Keratinocyte (primary cell): Measurements from ENCODE around the gene PTCHD1. TPM values are rescaled to one million over a fixed set of nuclear protein-coding genes. Genes with fewer than 3 reads are reported as not detected.

ENCODE experiments used
- DNase-seq: peaks from one replicate; pipeline ENCODE4 v3.0.0-alpha.2; 2011; ENCODE audit warnings: low read depth, missing footprints, low spot score
- FAIRE-seq: peaks from 2 replicates; lab custom pipeline; 2011; peaks lifted over from hg19 to GRCh38; lab: Jason Lieb, UNC
- H2AFZ ChIP-seq: 2 replicates; pipeline ENCODE4 v1.6.0; 2012; ENCODE audit warnings: low read length, control low read depth, inconsistent platforms; ENCODE audit not compliant: control insufficient read depth
- H3K27ac ChIP-seq: 2 replicates; pipeline ENCODE4 v1.5.1; 2011; ENCODE audit warnings: low read length; ENCODE audit not compliant: control insufficient read depth, insufficient read depth
- H3K27me3 ChIP-seq: 3 replicates; pipeline ENCODE4 v1.6.0; 2011; ENCODE audit warnings: low read length; ENCODE audit not compliant: control insufficient read depth, insufficient read depth; ENCODE audit errors: extremely low read depth
- H3K36me3 ChIP-seq, 2 experiments: 2 replicates in 1 of 2; 3 replicates in 1 of 2; pipeline ENCODE4 v1.5.1; 2011; ENCODE audit warnings: low read length in 2 of 2, mild to moderate bottlenecking in 1 of 2; ENCODE audit not compliant: control insufficient read depth in 2 of 2, insufficient read depth in 2 of 2; ENCODE audit errors: extremely low read depth in 1 of 2
- H3K4me1 ChIP-seq: 3 replicates; pipeline ENCODE4 v1.5.1; 2011; ENCODE audit warnings: low read length; ENCODE audit not compliant: control insufficient read depth, insufficient read depth; ENCODE audit errors: extremely low read depth
- H3K4me2 ChIP-seq: 3 replicates; pipeline ENCODE4 v1.6.0; 2011; ENCODE audit warnings: low read depth, low read length; ENCODE audit not compliant: control insufficient read depth, insufficient read depth; ENCODE audit errors: extremely low read depth
- H3K4me3 ChIP-seq, 3 experiments: fragments of 200-600 bp in 1 of 3; sonication (generic) in 1 of 3; 2 replicates in 2 of 3; 3 replicates in 1 of 3; pipeline ENCODE4 v1.5.1; 2011 to 2016; ENCODE audit warnings: low read length in 3 of 3, mild to moderate bottlenecking in 3 of 3, control low read depth in 2 of 3, inconsistent platforms in 1 of 3, low read depth in 1 of 3, mixed read lengths in 1 of 3, mixed run types in 1 of 3, moderate library complexity in 1 of 3; ENCODE audit not compliant: control insufficient read depth in 2 of 3, insufficient read depth in 2 of 3; ENCODE audit errors: extremely low read depth in 1 of 3
- H3K79me2 ChIP-seq: 2 replicates; pipeline ENCODE4 v1.6.0; 2012; ENCODE audit warnings: low read length; ENCODE audit not compliant: control insufficient read depth, insufficient read depth
- H3K9ac ChIP-seq: 3 replicates; pipeline ENCODE4 v1.6.0; 2011; ENCODE audit warnings: low read length; ENCODE audit not compliant: control insufficient read depth, insufficient read depth; ENCODE audit errors: extremely low read depth
- H3K9me1 ChIP-seq: 3 replicates; pipeline ENCODE4 v1.6.0; 2011; ENCODE audit warnings: low read length; ENCODE audit not compliant: control insufficient read depth, insufficient read depth; ENCODE audit errors: extremely low read depth
- H3K9me3 ChIP-seq: 2 replicates; pipeline ENCODE4 v1.5.1; 2012; ENCODE audit warnings: low read depth, low read length; ENCODE audit not compliant: control insufficient read depth
- H4K20me1 ChIP-seq: 3 replicates; pipeline ENCODE4 v1.6.0; 2011; ENCODE audit warnings: low read length; ENCODE audit not compliant: control insufficient read depth, insufficient read depth; ENCODE audit errors: extremely low read depth
- EZH2 ChIP-seq: IDR thresholded peaks from one replicate; pipeline ENCODE4 v1.6.1; 2012; ENCODE audit warnings: inconsistent platforms, mild to moderate bottlenecking, low read length, moderate library complexity
- dilution Hi-C: fragments of 300-500 bp; cut with MboI; formaldehyde crosslinking; loops from one replicate; pipeline ENCODE4 v1.7.0; 2020; ENCODE audit warnings: low sequenced_read_pairs; ENCODE audit not compliant: extremely low pct_ligation_motif_present
- polyA plus RNA-seq, 5 experiments: library from polyadenylated mRNA; depleted of rRNA in 3 of 5; stranded (reverse) in 3 of 5; stranded (forward) in 1 of 5; unstranded in 1 of 5; fragments of >200 nt; gene quantifications; 1 replicate in 1 of 5; 2 replicates in 3 of 5; 3 replicates in 1 of 5; pipeline versions ENCODE4 v1.2.1 to v1.2.3, GENCODE V29; 2011 to 2012; ENCODE audit warnings: missing spikeins in 2 of 5, low read depth in 1 of 5, low replicate concordance in 1 of 5
- TF ChIP-seq, protein P1 (sequence below), 3 experiments: IDR thresholded peaks in 1 of 3; conservative IDR thresholded peaks in 1 of 3; optimal IDR thresholded peaks in 1 of 3; 2 replicates in 2 of 3; 3 replicates in 1 of 3; pipeline versions ENCODE3 to v1.5.1; 2011; ENCODE audit warnings: low read length in 3 of 3, mild to moderate bottlenecking in 3 of 3, moderate library complexity in 2 of 3, control low read depth in 1 of 3, inconsistent platforms in 1 of 3; ENCODE audit not compliant: insufficient read depth in 2 of 3; ENCODE audit errors: extremely low read depth in 1 of 3

Gene PTCHD1
- polyA plus RNA-seq, 1 donor (not counting 4 experiments of a cell fraction or from before 2014, with no cell fraction given), result not detected

DNA sequence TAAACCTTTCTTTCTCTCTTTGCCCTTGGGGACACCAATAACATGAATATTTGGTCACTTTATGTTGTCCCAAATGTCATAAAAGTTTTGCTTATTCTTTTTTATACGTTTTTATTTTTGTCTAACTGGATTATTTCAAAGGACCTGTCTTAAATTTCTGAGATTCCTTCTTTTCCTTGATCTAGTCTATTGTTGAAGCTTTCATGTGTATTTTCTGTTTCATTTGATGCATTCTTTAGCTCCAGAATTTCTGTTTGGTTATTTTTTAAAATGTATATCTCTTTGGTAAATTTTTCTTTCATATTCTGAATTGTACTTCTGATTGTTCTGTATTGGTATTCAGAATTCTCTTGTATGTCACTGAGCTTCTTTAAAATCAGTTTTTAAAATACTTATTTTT lies 88.3 kb downstream of the PTCHD1 start:
- no peaks in the 10 kb centered on the region for H3K36me3 ChIP-seq
- H3K79me2 ChIP-seq, result no peaks in the 10 kb centered on the region
- H3K9me3 ChIP-seq, result no peaks in the 10 kb centered on the region
- no peak overlapping the region for H2AFZ ChIP-seq
- H3K27me3 ChIP-seq, result no peaks in the 10 kb centered on the region
- no peak overlapping the region for H3K27ac ChIP-seq
- no peak overlapping the region for H3K4me2 ChIP-seq
- DNase-seq, result no peak
- dilution Hi-C loops, result no loop called here
- FAIRE-seq, result no peak
- H4K20me1 ChIP-seq, result no peaks in the 10 kb centered on the region
- no peak overlapping the region for H3K4me3 ChIP-seq
- TF ChIP-seq EZH2, result no peak
- TF ChIP-seq, protein P1, sequence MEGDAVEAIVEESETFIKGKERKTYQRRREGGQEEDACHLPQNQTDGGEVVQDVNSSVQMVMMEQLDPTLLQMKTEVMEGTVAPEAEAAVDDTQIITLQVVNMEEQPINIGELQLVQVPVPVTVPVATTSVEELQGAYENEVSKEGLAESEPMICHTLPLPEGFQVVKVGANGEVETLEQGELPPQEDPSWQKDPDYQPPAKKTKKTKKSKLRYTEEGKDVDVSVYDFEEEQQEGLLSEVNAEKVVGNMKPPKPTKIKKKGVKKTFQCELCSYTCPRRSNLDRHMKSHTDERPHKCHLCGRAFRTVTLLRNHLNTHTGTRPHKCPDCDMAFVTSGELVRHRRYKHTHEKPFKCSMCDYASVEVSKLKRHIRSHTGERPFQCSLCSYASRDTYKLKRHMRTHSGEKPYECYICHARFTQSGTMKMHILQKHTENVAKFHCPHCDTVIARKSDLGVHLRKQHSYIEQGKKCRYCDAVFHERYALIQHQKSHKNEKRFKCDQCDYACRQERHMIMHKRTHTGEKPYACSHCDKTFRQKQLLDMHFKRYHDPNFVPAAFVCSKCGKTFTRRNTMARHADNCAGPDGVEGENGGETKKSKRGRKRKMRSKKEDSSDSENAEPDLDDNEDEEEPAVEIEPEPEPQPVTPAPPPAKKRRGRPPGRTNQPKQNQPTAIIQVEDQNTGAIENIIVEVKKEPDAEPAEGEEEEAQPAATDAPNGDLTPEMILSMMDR (optimal IDR thresholded peaks at IDR 0.05 in 1 of 3, IDR thresholded peaks at IDR 0.05 in 1 of 3, conservative IDR thresholded peaks at IDR 0.05 in 1 of 3; ENCODE audit: extremely low read depth in 1 of 3, insufficient read depth in 2 of 3, low read length in 3 of 3), result no peak
- H3K9me1 ChIP-seq, result no peaks in the 10 kb centered on the region
- H3K9ac ChIP-seq, result no peak overlapping the region
- no peaks in the 10 kb centered on the region for H3K4me1 ChIP-seq

DNA sequence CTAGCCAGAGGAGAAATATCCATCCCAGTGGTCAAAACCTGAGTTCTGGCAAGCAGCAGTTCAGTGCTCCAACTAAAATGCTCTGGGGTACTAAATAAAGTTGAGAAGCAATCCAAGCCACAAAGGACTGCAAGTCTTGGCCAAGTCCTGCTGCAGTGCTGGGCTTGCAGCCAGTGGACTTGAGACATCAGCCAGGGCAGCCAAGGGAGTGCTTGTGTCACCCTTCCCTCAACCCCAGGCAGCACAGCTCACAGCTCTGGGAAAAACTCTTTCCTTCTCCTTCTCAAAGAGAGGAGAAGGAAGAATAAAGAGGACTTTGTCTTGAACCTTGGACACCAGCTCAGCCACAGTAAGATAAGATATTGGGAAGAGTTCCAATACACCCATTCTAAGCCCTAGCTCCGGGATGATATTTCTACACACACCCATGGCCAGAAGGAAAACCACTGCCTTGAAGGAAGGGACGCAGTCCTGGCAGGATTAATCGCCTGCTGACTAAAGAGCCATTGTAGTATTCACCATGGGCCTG lies 99.8 kb downstream of the PTCHD1 start:
- H3K27me3 ChIP-seq, result no peaks in the 10 kb centered on the region
- no peaks in the 10 kb centered on the region for H3K9me1 ChIP-seq
- H3K9ac ChIP-seq, result no peak overlapping the region
- no peak for FAIRE-seq
- H3K4me2 ChIP-seq, result no peak overlapping the region
- dilution Hi-C loops, result no loop called here
- H3K9me3 ChIP-seq, result no peaks in the 10 kb centered on the region
- no peaks in the 10 kb centered on the region for H3K79me2 ChIP-seq
- TF ChIP-seq, protein P1 (optimal IDR thresholded peaks at IDR 0.05 in 1 of 3, IDR thresholded peaks at IDR 0.05 in 1 of 3, conservative IDR thresholded peaks at IDR 0.05 in 1 of 3; ENCODE audit: extremely low read depth in 1 of 3, insufficient read depth in 2 of 3, low read length in 3 of 3), result no peak
- H4K20me1 ChIP-seq, result no peaks in the 10 kb centered on the region
- H3K36me3 ChIP-seq, result no peaks in the 10 kb centered on the region
- no peak for DNase-seq
- H3K4me1 ChIP-seq, result no peaks in the 10 kb centered on the region
- H2AFZ ChIP-seq, result no peak overlapping the region
- no peak overlapping the region for H3K4me3 ChIP-seq
- H3K27ac ChIP-seq, result no peak overlapping the region
